ENCODE measurements around the gene DNAAF3.
"Not testable (repeated sequence)": the region's sequence is repeated elsewhere in the genome, so short reads cannot be mapped to it uniquely, and the experiment has no call there.

Gene DNAAF3

GRCh38 chr19:55176076-55176475, 9.7 kb upstream of the DNAAF3 start:
- DNase-seq, result no peak

GRCh38 chr19:55175117-55175867, 8.9 kb upstream of the DNAAF3 start:
- peak in 6 of 56 donors; percentile 4 to 25 (median 12) for DNase-seq

GRCh38 chr19:55174425-55175116, 8.2 kb upstream of the DNAAF3 start:
- DNase-seq, result peak in 5 of 56 donors; percentile 2 to 27 (median 15)

GRCh38 chr19:55173714-55174409, 7.4 kb upstream of the DNAAF3 start:
- peak in 17 of 56 donors; percentile 4 to 61 (median 17) for DNase-seq

- DNase-seq, result no peak
Measured at GRCh38 chr19:55173186-55173713, 6.8 kb upstream of the DNAAF3 start.

- no peak for DNase-seq
Measured at GRCh38 chr19:55172741-55173140, 6.3 kb upstream of the DNAAF3 start.

- not testable (repeated sequence) for DNase-seq
Measured at GRCh38 chr19:55172318-55172717, 5.9 kb upstream of the DNAAF3 start.

- DNase-seq, result no peak
Measured at GRCh38 chr19:55171440-55171839, 5.0 kb upstream of the DNAAF3 start.

GRCh38 chr19:55169136-55169535, 2.7 kb upstream of the DNAAF3 start:
- DNase-seq, result no peak

GRCh38 chr19:55165952-55166529, 372 bp downstream of the DNAAF3 start:
- DNase-seq, result peak in 31 of 56 donors; percentile 6 to 69 (median 38)

- no peak for DNase-seq
Measured at GRCh38 chr19:55161571-55162322, 4.7 kb downstream of the DNAAF3 start.

- DNase-seq, result no peak
Measured at GRCh38 chr19:55160986-55161365, 5.4 kb downstream of the DNAAF3 start.

- DNase-seq, result peak in 35 of 56 donors; percentile 2 to 79 (median 28)
Measured at GRCh38 chr19:55160128-55160985, 6.1 kb downstream of the DNAAF3 start.

- peak in 1 of 56 donors; percentile 6 for DNase-seq
Measured at GRCh38 chr19:55158848-55159749, 7.3 kb downstream of the DNAAF3 start.

GRCh38 chr19:55158423-55158822, 8.0 kb downstream of the DNAAF3 start:
- no peak for DNase-seq

- no peak for DNase-seq
Measured at GRCh38 chr19:55157064-55157908, 9.1 kb downstream of the DNAAF3 start, which contains the start of gene TNNI3. Gene TNNI3, minus strand, starts transcription at chr19:55157732. Its CDS starts 143 bp downstream, at chr19:55157589.
